Hematopoietic multipotent progenitor cell treated with erythropoietin and hydrocortisone succinate and interleukin-3 and kit ligand, for 6 days (in vitro differentiated cells): ENCODE data around the gene HNF1A.
"Not testable (repeated sequence)": the region's sequence is repeated elsewhere in the genome, so short reads cannot be mapped to it uniquely, and the experiment has no call there.

Experiments
- DNase-seq: peaks from one replicate; pipeline ENCODE4 v3.0.0-alpha.2; 2015

The HNF1A gene

GRCh38 chr12:120978296-120979219 is at the start of gene HNF1A:
Gene HNF1A (plus strand): TSS chr12:120978543. CDS start chr12:120978769, 226 bp downstream.
- DNase-seq = no peak

GRCh38 chr12:120928864-120929652 is 49.3 kb upstream of the HNF1A start:
- DNase-seq = no peak

- DNase-seq = no peak
Observed at GRCh38 chr12:120930032-120930431, 48.3 kb upstream of the HNF1A start.

- no peak for DNase-seq
Observed at GRCh38 chr12:120932058-120932457, 46.3 kb upstream of the HNF1A start.

GRCh38 chr12:120932956-120933526 is 45.3 kb upstream of the HNF1A start:
- DNase-seq = no peak

GRCh38 chr12:120933786-120934185 is 44.6 kb upstream of the HNF1A start:
- DNase-seq = no peak

GRCh38 chr12:120936197-120936596 is 42.1 kb upstream of the HNF1A start:
- no peak for DNase-seq

GRCh38 chr12:120938496-120938895 is 39.8 kb upstream of the HNF1A start:
- DNase-seq = no peak

- DNase-seq = peak; percentile 57
Observed at GRCh38 chr12:120939523-120939922, 38.8 kb upstream of the HNF1A start.

- no peak for DNase-seq
Observed at GRCh38 chr12:120940006-120940405, 38.3 kb upstream of the HNF1A start.

- no peak for DNase-seq
Observed at GRCh38 chr12:120940799-120941198, 37.5 kb upstream of the HNF1A start.

GRCh38 chr12:120941412-120941811 is 36.9 kb upstream of the HNF1A start:
- no peak for DNase-seq

GRCh38 chr12:120941846-120942405 is 36.4 kb upstream of the HNF1A start:
- no peak for DNase-seq

- DNase-seq = peak; percentile 55
Observed at GRCh38 chr12:120943482-120943881, 34.9 kb upstream of the HNF1A start.

GRCh38 chr12:120944645-120945217 is 33.6 kb upstream of the HNF1A start:
- peak; percentile 82 for DNase-seq

- not testable (repeated sequence) for DNase-seq
Observed at GRCh38 chr12:120945516-120945915, 32.8 kb upstream of the HNF1A start.

GRCh38 chr12:120950260-120950799 is 28.0 kb upstream of the HNF1A start:
- not testable (repeated sequence) for DNase-seq

GRCh38 chr12:120950807-120951206 is 27.5 kb upstream of the HNF1A start:
- no peak for DNase-seq

GRCh38 chr12:120955232-120955631 is 23.1 kb upstream of the HNF1A start:
- DNase-seq = no peak

GRCh38 chr12:120956579-120957300 is 21.6 kb upstream of the HNF1A start:
- no peak for DNase-seq

GRCh38 chr12:120959111-120959878 is 19.0 kb upstream of the HNF1A start:
- peak; percentile 62 for DNase-seq
